ENCODE results near the gene IGF2R.

DNA sequence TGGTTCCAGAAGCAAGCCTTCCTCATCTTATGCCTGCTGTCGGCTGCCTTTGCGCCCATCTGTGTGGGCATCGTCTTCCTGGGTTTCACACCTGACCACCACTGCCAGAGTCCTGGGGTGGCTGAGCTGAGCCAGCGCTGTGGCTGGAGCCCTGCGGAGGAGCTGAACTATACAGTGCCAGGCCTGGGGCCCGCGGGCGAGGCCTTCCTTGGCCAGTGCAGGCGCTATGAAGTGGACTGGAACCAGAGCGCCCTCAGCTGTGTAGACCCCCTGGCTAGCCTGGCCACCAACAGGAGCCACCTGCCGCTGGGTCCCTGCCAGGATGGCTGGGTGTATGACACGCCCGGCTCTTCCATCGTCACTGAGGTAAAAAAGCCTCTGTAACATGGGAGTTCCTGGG is 153.1 kb downstream of the IGF2R start:
- TF ChIP-seq CTCF (IDR thresholded peaks at IDR 0.05) = no peak
- TF ChIP-seq POLR2A (IDR thresholded peaks at IDR 0.05) = no peak

Data from esophagus squamous epithelium (tissue), 4 donors.